GM21423 (cell line): ENCODE measurements around the gene STARD10.
A peak's percentile ranks its signal among the peaks of the same experiment; 100 is the strongest.

Experiments used
- ATAC-seq: cut with Tn5 transposase; IDR thresholded peaks from one replicate; pipeline ENCODE4 v1.9.1; 2021; ENCODE audit warnings: mild to moderate bottlenecking, moderate library complexity; ENCODE audit not compliant: unreplicated experiment

The STARD10 gene

GRCh38 chr11:72750086-72750485 is 43.8 kb downstream of the STARD10 start:
- ATAC-seq: no peak

DNA sequence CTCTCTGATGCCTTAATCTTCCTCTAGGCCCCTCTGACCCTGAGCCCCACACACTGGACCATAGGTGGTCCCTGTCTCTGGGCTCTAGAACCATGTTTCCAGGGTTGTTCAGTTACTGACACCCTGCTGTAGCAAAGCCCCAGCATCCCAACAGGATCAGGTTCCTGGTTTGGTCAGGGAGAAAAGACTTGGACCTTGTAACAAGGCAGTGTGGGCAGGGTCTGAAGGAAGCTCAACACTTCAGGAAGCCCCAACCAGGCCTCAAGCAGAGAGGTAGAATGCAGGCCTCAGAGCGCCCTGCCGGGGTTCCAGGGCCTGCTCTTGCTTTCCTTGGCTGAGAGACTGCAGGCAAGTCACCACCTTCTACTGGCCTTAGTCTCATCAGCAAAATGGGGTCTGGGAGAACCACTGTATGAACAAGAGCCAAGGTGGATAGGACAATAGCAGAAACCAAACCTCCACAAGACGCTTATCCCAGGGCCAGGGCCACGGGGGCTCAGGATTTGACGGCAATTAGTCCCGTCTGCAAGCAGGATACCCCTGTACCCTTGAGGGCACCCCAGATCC is 46.5 kb downstream of the STARD10 start:
- no peak for ATAC-seq

DNA sequence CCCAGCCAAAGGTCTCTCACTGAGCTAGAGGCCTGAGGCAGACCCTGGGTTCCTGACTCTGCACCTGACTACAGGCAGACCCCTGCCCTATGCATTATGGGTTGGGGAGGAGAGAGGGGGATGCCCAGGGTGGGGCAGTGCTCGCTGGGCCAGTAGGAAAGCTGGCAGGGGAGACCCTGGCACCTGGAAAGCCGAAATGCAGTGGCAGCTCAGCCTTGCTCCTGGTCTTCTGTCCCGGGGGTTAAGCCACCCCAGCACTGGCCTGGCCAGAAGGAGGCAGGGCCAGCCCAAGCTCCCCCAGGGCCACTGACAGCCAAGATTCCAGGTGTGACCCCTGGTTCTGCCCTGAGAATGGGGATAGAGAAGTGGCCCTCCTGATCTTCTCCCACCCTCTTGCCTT is 47.0 kb downstream of the STARD10 start:
- no peak for ATAC-seq

DNA sequence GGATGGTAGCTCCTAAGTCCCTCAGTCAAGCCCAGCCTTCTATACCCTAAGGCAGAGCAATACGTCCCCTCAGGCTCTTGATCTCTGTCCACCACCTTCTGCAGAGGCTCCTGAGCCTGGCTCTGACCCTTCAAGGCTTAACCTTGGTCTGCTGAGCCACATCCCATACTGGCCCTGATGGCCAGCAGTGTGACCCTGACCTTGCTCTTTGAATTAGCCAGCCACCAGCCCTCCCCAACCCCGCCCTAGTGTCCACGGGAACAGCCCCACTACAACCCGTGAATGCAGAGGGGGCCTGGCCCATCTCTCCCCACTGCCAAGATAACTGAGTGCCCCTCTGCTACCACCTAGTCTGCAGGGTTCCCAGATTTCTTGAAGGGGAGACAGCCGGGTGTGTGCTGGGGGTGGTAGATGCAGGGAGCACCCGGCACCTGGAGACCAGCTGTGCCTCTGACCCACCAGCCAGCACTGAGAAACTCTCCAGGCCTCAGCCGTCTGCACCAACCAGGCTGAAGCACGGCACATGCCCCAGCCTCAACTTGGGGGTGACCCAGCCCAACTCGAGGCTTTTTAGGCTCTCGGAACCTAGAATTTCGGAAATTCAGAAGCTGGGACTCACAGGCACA is 47.8 kb downstream of the STARD10 start:
- no peak for ATAC-seq

- no peak for ATAC-seq
These were observed 48.3 kb downstream of the STARD10 start for GRCh38 chr11:72745511-72745910.

DNA sequence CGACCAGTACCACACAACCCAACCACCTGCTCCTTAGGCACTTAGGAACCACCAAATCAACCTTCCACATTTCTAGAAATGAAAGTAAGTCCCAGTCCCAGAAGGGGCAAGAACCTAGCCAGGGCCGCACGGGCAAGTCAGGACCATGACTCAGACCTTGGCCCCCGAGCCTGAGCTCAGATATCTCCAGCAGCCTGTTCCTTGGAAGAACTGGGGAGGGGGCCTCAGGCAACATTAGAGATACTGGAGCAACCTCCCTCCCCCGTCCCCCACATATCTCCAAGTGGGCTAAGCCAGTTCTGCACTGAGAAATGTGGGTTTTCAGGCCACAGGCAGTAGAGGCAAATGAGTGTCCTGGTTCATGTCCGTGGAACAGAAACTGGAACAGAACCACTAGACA is 49.4 kb downstream of the STARD10 start:
- no peak for ATAC-seq

- peak; percentile 48 for ATAC-seq
These were observed 50.3 kb downstream of the STARD10 start for GRCh38 chr11:72743321-72744221.

GRCh38 chr11:72742513-72743320 is 51.1 kb downstream of the STARD10 start:
- no peak for ATAC-seq

DNA sequence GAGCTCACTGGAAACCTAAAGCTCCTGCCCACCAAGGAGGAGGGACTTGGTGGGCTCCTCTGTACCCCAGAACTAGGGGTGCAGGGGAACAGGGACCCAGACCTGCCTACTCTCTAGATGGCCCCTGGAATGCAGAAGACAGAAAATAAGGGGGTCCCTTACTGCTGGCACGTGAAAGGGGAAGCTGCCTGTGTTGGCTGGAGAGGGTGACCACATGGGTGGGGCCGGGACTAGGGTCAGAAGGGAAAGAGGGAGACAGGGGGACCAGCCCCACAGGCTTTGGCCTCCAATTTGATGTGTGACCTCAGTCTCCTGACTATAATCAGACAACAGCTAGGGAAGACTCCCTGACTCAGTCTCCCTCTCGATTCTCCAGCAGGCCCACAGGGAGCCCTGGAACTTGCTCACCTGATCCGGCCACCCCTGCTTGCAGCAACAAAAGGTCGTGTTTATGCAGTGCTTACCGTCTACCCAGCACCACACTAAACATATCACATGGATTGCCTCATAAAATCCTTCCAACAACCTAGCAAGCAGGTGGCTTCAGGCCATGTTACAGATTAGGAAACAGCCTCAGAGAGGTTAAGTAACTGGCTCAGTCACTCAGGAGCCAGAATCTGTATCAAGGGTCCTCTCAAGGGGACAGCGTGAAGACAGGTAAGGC is 51.9 kb downstream of the STARD10 start:
- no peak for ATAC-seq

GRCh38 chr11:72741429-72741833 is 52.4 kb downstream of the STARD10 start:
- ATAC-seq: no peak

DNA sequence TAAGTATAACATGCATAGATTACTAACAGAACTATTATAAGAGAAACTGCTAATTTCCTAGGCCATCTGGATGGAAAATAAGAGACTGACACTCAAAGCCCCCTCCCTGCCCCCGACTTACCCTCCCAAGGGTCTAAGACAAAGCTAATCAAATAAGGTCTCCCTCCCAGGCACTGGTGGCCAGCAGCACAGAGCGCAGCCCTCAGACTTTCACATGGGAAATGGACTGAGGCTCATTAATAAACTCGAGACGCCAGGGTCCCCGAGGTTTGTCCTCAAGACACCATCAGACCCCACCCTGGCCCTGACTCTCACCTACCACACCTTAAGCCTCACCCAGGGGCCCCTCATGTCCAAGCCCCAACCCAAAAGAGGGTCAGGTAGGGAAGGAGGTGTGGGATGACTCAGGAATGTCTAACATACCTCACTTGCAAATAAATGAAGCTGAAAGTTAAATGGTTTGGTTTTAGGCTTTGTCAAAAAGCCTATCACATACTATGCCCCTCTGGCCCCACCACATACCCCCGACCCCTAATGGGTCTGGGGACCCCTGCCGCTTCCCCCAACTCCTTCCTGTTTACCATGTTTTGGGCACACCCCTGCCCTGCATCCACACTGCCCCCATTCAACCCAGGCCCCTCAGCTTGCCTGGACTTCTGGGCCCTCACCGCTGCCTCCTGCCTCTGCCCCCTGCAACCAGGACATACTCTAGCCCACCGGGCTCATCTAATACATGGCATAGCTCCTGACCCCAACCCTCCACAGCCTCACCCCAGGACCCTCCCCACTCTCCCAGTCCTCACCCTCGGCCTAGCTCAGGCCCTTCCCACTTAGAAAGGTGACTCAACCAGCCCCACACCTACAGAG is 53.1 kb downstream of the STARD10 start:
- ATAC-seq: no peak

DNA sequence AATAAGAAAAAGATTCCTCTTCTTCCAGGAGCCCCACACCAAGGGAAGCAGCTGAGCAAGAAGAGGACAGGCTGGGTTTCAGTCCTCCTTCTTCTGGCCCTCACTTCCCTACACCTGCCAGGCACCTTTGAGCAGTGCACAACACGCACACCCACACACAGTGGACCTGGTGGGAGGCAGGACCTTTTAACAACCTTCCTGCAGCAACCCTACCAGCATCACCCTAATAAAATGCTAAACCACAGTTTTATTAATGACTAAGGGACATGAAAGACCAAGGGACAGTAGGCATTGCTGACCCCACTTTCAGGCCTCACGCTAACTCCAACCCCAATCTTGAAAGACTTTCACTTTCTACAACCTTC is 53.8 kb downstream of the STARD10 start:
- no peak for ATAC-seq

- ATAC-seq: no peak
These were observed 54.4 kb downstream of the STARD10 start for GRCh38 chr11:72739240-72740059.

DNA sequence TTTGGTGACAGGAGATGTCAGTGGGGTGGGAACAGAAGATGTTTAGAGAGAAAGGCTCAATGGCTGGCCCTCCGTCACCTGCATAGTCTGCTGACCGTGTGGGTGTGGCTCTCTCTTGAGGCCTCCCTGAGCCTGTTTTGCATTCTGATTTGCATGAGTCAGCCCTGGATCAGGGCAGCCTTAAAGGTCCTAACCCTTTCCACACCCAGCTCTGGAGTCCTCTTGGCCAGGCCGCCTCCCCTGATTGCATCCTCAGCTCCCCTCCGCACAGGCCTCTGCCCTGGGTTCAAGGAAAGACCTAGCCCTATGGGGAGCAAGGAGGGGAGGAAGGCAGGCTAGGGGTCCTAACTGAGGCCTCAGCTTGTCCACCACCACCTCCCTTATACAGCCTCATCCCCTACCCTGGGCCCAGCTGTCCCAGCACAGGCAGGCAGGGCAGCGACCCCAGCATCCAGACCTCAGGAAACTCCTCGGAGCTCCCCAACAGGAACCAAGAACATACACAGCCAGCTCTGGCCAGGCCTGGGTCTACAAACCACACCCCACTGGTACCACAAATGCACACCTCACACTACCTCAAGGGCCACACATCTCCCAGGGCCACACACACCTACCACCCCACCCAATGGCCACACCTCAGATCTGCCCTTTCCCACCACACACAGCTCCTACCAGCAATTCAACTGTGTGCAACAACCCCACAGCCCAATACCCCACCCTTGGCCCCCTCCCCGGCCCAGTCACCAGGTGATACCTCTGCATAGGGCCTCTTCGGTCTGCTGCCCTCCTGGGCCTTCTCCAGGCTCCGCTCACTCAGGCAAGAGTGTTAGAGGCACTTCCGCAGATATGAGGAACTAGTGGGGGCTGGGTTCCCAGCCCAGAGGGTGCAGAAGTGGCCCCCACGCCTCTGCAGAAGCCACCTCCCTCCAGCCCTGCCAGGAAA is 55.4 kb downstream of the STARD10 start:
- ATAC-seq: peak; percentile 42

- no peak for ATAC-seq
These were observed 56.5 kb downstream of the STARD10 start for GRCh38 chr11:72737336-72737735.

GRCh38 chr11:72736452-72737069 is 57.3 kb downstream of the STARD10 start:
- peak; percentile 33 for ATAC-seq

- no peak for ATAC-seq
These were observed 58.3 kb downstream of the STARD10 start for GRCh38 chr11:72735495-72736027.
